CD4-positive, alpha-beta T cell treated with Interferon gamma for 1 hour (primary cell): ENCODE results near the gene ACADS.
A peak's percentile ranks its signal among the peaks of the same experiment; 100 is the strongest.

ENCODE experiments used
- DNase-seq: peaks from one replicate; pipeline ENCODE4 v3.0.0-alpha.2; 2020

ACADS gene, protein sequence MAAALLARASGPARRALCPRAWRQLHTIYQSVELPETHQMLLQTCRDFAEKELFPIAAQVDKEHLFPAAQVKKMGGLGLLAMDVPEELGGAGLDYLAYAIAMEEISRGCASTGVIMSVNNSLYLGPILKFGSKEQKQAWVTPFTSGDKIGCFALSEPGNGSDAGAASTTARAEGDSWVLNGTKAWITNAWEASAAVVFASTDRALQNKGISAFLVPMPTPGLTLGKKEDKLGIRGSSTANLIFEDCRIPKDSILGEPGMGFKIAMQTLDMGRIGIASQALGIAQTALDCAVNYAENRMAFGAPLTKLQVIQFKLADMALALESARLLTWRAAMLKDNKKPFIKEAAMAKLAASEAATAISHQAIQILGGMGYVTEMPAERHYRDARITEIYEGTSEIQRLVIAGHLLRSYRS

GRCh38 chr12:120725659-120726509 lies at the start of gene ACADS:
ACADS (plus strand) TSS chr12:120725826; CDS start chr12:120725886, 60 bp downstream.
- DNase-seq: peak; percentile 86

GRCh38 chr12:120677765-120678473 lies 47.7 kb upstream of the ACADS start:
- DNase-seq: no peak

GRCh38 chr12:120678572-120678971 lies 47.1 kb upstream of the ACADS start:
- no peak for DNase-seq

- no peak for DNase-seq
Observed at GRCh38 chr12:120680165-120680738, 45.4 kb upstream of the ACADS start.

DNA sequence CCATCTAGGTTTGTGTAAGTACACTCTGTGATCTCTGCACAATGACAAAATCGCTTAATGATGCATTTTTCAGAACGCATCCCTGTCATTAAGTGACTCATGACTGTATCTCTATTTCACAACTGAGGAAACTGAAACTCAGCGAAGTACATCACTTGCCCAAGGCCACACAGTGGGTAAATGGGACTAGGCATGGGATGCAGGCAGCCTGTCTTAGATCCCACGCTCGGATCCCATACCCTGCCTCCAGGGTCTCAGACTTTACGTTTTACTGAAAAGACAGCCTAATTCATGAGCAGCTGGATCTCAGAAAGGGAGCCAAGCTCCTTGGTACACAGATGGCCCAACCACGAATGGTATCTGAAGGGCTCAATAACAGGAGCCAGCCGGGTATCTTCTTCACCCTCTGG lies 41.1 kb upstream of the ACADS start:
- no peak for DNase-seq

DNA sequence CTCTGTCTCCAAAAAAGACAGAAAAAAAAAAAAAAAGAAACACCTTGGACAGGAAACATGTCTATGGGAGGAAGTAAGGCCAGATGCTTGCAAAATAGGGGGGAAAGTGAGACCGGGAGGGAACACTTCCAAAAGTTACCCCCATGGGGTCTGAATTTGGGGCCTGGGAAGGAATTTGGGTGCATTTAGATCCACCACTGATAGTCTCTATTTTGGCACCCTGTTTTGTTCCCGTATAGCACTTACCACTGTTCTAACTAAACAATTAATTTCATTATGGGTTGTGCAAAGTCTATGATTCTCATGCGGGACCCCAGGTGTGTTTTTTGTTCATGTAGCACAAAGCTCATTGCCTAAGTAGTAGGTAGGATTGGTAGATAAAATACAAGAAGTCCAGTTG lies 40.1 kb upstream of the ACADS start:
- no peak for DNase-seq

- DNase-seq: peak; percentile 98
Observed at GRCh38 chr12:120686151-120686689, 39.4 kb upstream of the ACADS start.

DNA sequence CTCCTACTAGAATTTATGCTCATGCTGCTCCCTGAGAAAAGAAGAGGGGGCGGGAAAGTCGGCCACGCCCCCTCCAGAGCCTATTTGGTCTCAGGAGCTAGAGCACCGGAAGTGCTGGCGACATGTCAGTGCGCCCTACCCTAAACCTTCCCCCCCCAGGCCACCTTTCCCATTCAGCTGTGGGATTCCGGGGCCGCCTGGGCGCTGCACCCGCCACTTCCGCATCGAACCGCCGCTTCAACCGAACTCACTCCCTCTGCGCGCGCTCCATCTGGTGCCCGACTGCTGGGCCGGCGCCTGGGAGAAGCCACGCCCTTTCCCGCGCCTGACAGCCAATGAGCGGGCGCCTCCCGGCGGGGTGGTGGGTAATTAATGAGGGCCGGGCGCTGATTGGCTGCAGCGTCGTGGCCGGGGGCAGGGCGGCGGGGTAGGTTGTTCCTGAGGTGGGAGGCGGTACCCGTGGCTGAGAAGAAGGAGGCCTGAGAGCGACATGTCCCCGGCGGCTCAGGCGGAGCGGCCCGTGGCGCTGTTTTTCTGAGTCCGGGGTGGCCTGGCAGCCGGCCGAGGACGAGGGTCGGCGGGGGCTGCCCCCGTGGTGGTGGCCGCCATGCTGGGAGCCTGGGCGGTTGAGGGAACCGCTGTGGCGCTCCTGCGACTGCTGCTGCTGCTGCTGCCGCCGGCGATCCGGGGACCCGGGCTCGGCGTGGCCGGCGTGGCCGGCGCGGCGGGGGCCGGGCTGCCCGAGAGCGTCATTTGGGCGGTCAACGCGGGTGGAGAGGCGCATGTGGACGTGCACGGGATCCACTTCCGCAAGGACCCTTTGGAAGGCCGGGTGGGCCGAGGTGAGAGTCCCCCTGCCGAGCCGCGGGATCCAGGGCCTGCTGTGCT lies 38.7 kb upstream of the ACADS start, which contains the start of gene MLEC:
TSS of gene MLEC (plus strand) at position 460 of the 888 bp plus-strand sequence. CDS start at position 608, 148 bp downstream.
- DNase-seq: peak; percentile 99

GRCh38 chr12:120687578-120688289 lies 37.9 kb upstream of the ACADS start:
- DNase-seq: no peak

- no peak for DNase-seq
Observed at GRCh38 chr12:120688527-120689071, 37.0 kb upstream of the ACADS start.

DNA sequence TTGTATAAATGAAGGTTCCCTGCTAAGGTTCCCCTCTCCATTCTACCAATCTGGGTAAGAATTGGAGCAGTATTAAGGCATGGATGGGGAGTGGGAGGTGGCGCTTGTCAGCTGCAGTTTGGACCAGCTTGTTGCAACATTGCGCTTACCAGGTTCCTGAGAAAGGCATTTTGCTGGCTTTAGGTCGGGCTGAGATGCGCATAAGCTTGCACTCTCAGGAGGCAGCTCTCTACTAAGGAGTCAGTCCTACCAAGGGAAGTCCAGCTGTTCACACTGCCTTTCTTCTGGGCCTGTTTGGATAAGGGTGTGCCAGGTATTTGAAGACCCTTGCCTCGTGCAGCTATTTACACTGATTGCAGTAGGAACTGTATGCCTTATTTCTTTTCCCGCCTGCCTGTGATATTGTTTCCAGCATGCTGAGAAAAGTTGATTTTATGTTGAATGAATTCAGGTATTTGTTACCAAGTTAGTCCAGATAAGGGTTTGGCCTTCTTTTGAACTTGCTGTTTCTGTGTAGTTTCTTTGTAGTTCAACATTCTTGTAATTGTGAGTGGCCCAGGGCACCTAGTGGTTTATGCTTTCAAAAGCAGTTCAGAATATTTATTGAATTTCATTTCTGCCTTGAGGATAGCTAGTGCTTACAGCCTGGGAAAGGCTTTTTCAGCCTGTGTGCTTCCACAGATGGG lies 36.1 kb upstream of the ACADS start:
- no peak for DNase-seq

- DNase-seq: no peak
Observed at GRCh38 chr12:120690083-120690450, 35.6 kb upstream of the ACADS start.

- DNase-seq: no peak
Observed at GRCh38 chr12:120690978-120691377, 34.6 kb upstream of the ACADS start.

GRCh38 chr12:120692524-120693033 lies 33.0 kb upstream of the ACADS start:
- no peak for DNase-seq

- DNase-seq: no peak
Observed at GRCh38 chr12:120693848-120694247, 31.8 kb upstream of the ACADS start.

DNA sequence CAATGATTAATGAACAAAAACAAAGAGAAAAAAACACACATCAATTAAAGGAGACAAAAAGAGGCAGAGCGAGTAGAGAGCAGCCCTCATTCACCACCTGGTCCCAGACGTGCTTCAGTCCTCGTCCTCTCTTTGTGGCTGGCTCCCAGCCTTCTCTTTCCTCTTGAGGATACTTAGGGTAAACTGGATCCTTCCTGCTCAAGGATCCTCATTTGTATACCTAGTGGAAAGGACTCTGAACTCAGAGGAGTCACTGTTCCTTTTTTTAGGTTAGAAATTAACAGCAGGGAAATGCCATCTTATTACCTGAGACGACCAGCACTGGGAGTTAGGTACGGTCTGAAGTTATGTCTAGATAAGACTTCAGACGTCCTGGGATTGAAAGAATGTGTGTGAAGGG lies 29.0 kb upstream of the ACADS start:
- DNase-seq: no peak

- no peak for DNase-seq
Observed at GRCh38 chr12:120697344-120697743, 28.3 kb upstream of the ACADS start.

- no peak for DNase-seq
Observed at GRCh38 chr12:120698665-120699064, 27.0 kb upstream of the ACADS start.

- DNase-seq: no peak
Observed at GRCh38 chr12:120699553-120699952, 26.1 kb upstream of the ACADS start.

GRCh38 chr12:120700886-120701285 lies 24.7 kb upstream of the ACADS start:
- no peak for DNase-seq
